Measurements from ENCODE around the gene USP33.

DNA sequence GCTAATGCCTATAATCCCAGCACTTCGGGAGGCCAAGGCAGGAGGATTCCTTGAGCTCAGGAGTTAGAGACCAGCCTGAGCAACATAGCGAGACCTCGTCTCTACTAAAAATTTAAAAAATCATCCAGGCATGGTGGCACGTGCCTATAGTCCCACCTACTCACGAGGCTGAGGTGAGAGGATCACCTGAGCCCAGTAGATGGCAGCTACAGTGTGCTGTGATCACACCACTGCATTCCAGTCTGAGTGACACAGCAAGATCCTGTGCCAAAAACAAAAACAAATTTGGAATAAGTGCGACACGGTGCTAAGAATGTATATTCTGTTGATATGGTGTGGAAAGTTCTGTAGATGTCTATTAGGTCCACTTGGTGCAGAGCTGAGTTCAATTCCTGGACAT is 15.1 kb downstream of the USP33 start:
- TF ChIP-seq, protein P1, sequence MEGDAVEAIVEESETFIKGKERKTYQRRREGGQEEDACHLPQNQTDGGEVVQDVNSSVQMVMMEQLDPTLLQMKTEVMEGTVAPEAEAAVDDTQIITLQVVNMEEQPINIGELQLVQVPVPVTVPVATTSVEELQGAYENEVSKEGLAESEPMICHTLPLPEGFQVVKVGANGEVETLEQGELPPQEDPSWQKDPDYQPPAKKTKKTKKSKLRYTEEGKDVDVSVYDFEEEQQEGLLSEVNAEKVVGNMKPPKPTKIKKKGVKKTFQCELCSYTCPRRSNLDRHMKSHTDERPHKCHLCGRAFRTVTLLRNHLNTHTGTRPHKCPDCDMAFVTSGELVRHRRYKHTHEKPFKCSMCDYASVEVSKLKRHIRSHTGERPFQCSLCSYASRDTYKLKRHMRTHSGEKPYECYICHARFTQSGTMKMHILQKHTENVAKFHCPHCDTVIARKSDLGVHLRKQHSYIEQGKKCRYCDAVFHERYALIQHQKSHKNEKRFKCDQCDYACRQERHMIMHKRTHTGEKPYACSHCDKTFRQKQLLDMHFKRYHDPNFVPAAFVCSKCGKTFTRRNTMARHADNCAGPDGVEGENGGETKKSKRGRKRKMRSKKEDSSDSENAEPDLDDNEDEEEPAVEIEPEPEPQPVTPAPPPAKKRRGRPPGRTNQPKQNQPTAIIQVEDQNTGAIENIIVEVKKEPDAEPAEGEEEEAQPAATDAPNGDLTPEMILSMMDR (conservative IDR thresholded peaks at IDR 0.05 in 1 of 2, IDR thresholded peaks at IDR 0.05 in 1 of 2; ENCODE audit: extremely low read depth in 1 of 2, insufficient read depth in 1 of 2, low read depth in 1 of 2, low read length in 2 of 2), result peak in 1 of 2 donors; percentile 20
- no peak for TF ChIP-seq EZH2 (IDR thresholded peaks at IDR 0.05; ENCODE audit: borderline replicate concordance, low read length)

Measured in mammary epithelial cell (primary cell).